ENCODE results near the gene ILKAP.

ILKAP gene

GRCh38 chr2:238187618-238188548, 15.6 kb downstream of the ILKAP start:
- H3K4me3 ChIP-seq (ENCODE audit: low read depth, low read length): no peak overlapping the region
- TF ChIP-seq, protein P1, sequence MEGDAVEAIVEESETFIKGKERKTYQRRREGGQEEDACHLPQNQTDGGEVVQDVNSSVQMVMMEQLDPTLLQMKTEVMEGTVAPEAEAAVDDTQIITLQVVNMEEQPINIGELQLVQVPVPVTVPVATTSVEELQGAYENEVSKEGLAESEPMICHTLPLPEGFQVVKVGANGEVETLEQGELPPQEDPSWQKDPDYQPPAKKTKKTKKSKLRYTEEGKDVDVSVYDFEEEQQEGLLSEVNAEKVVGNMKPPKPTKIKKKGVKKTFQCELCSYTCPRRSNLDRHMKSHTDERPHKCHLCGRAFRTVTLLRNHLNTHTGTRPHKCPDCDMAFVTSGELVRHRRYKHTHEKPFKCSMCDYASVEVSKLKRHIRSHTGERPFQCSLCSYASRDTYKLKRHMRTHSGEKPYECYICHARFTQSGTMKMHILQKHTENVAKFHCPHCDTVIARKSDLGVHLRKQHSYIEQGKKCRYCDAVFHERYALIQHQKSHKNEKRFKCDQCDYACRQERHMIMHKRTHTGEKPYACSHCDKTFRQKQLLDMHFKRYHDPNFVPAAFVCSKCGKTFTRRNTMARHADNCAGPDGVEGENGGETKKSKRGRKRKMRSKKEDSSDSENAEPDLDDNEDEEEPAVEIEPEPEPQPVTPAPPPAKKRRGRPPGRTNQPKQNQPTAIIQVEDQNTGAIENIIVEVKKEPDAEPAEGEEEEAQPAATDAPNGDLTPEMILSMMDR (IDR thresholded peaks at IDR 0.05; ENCODE audit: low read depth, low read length): no peak

DNA sequence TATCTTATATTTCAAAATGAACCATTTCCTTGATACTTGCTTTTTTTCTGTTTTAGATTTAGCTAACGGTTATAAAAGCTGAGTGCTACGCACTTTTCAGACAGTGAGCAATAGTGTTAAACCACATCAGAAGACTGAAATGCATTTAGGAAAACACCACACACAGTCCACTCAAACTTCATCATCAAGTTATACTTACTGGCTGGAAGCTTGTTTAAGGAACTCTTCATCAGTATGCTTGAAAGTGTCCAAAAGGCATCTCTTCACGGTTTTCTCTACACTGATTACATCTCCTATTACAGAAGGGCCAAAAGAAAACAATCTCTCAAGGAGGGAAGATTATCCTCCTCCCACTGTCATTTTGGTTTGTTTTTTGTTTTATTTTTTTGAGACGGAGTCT, 19.7 kb downstream of the ILKAP start:
- no peak overlapping the region for H3K4me3 ChIP-seq (ENCODE audit: low read depth, low read length)
- TF ChIP-seq, protein P1 (IDR thresholded peaks at IDR 0.05; ENCODE audit: low read depth, low read length): no peak

DNA sequence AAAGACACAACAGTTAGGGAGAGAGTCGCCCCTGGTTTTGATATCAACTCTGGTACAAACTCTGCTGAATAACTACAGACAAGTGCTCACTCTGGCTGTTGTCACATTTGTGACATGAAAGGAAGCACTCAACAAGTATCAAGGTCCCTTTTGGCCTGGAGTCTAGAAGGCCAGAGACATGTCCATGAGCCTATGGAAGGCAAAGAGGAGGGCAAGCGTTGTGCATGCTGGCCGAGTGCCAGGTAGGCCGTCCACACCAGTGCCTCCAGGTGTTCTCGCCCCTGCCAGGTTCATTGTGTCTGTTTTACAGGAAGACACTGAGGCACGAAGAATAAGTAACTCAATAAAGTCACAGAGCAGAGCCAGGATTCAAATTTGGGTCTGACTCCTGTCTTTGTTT, 21.1 kb downstream of the ILKAP start:
- no peak overlapping the region for H3K4me3 ChIP-seq (ENCODE audit: low read depth, low read length)
- TF ChIP-seq, protein P1 (IDR thresholded peaks at IDR 0.05; ENCODE audit: low read depth, low read length): no peak

DNA sequence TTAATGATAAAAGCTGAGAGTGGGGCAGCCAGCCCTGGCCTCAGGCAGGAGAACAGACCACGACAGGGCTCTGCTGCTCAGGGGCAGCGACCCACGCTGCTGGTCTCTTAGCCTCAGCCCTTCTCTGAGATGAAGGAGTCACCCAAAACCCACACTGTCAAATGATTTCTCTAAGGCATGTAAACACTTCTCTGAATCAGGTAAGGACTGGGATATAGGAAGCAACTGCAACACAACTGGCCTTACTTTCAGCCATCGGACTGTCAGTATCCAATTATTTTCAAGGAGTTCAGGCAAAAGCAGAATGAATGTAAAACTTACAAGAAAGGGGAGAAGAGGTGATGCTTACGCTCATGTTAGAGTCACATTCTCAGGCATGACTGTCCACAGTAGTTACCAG, 22.9 kb downstream of the ILKAP start:
- TF ChIP-seq, protein P1 (IDR thresholded peaks at IDR 0.05; ENCODE audit: low read depth, low read length): no peak

GRCh38 chr2:238176613-238177012, 26.9 kb downstream of the ILKAP start:
- TF ChIP-seq, protein P1 (IDR thresholded peaks at IDR 0.05; ENCODE audit: low read depth, low read length): no peak
- no peak overlapping the region for H3K4me3 ChIP-seq (ENCODE audit: low read depth, low read length)

More for the DNA sequence above, 22.9 kb downstream of the ILKAP start:
- no peak overlapping the region for H3K4me3 ChIP-seq (ENCODE audit: low read depth, low read length)

GRCh38 chr2:238174701-238175100, 28.8 kb downstream of the ILKAP start:
- no peak overlapping the region for H3K4me3 ChIP-seq (ENCODE audit: low read depth, low read length)
- TF ChIP-seq, protein P1 (IDR thresholded peaks at IDR 0.05; ENCODE audit: low read depth, low read length): no peak

- TF ChIP-seq, protein P1 (IDR thresholded peaks at IDR 0.05; ENCODE audit: low read depth, low read length): no peak
- no peak overlapping the region for H3K4me3 ChIP-seq (ENCODE audit: low read depth, low read length)
Observed at GRCh38 chr2:238174291-238174690, 29.2 kb downstream of the ILKAP start.

Measured in WI38 (cell line).